Sigmoid colon (tissue), 7 donors: ENCODE data around the gene ACCS. TPM values are rescaled to one million over a fixed set of nuclear protein-coding genes. Genes with fewer than 3 reads are reported as not detected.

Experiments used
- DNase-seq: peaks from one replicate; pipeline ENCODE4 v3.0.0-alpha.2; 2019
- H3K27ac ChIP-seq, 4 donors: fragments of 200-600 bp; sonication (generic); one replicate each; pipeline ENCODE4 v1.5.1; 2016 to 2019; ENCODE audit warnings: mild to moderate bottlenecking in 1 of 4
- H3K27me3 ChIP-seq, 3 donors: fragments of 200-600 bp; sonication (generic); one replicate each; pipeline ENCODE4 v1.5.1; 2019; ENCODE audit warnings: mild to moderate bottlenecking in 1 of 3
- H3K36me3 ChIP-seq, 4 donors: fragments of 200-600 bp; sonication (generic); one replicate each; pipeline ENCODE4 v1.5.1; 2016 to 2019
- H3K4me1 ChIP-seq, 4 donors: fragments of 200-600 bp; sonication (generic); one replicate each; pipeline ENCODE4 v1.5.1; 2017 to 2019
- H3K4me3 ChIP-seq, 4 donors: fragments of 200-600 bp; sonication (generic); one replicate each; pipeline ENCODE4 v1.5.1; 2017 to 2019; ENCODE audit warnings: mild to moderate bottlenecking in 2 of 4, moderate library complexity in 1 of 4
- H3K9me3 ChIP-seq, 4 donors: fragments of 200-600 bp in 3 of 4; sonication (generic) in 3 of 4; one replicate each; pipeline versions ENCODE4 v1.5.1 to v1.6.1; 2013 to 2019
- CTCF ChIP-seq, 4 experiments: fragments of 450-650 bp in 3 of 4; fragments of 200-600 bp in 1 of 4; IDR thresholded peaks; one replicate each; pipeline ENCODE4 v1.5.1; 2016 to 2019; ENCODE audit warnings: antibody characterized with exemption in 4 of 4, mild to moderate bottlenecking in 3 of 4, moderate library complexity in 2 of 4
- EP300 ChIP-seq, 4 donors: sonication (generic); formaldehyde crosslinking; IDR thresholded peaks; one replicate each; pipeline ENCODE4 v1.6.1; 2017; ENCODE audit warnings: antibody characterized with exemption in 4 of 4
- POLR2A ChIP-seq, 2 donors: fragments of 450-650 bp; IDR thresholded peaks; one replicate each; pipeline ENCODE4 v1.6.1; 2016; ENCODE audit warnings: antibody characterized with exemption in 2 of 2, mild to moderate bottlenecking in 2 of 2, moderate library complexity in 2 of 2
- POLR2AphosphoS5 ChIP-seq, 4 donors: sonication (generic); formaldehyde crosslinking; IDR thresholded peaks; one replicate each; pipeline ENCODE4 v1.6.1; 2017; ENCODE audit warnings: antibody characterized with exemption in 4 of 4
- WGBS, 2 donors: extraction: QIAGEN DNeasy Blood & Tissue Kit; methylation state at CpG; one replicate each; pipeline ENCODE4 v1.1.7; 2013; 5-methylcytosine and 5-hydroxymethylcytosine counted together
- intact Hi-C: fragments of 100-400 bp; cut with DNase I; formaldehyde crosslinking; loops from one replicate; pipeline ENCODE4 v1.15.1; 2023
- polyA plus RNA-seq, 3 donors: library from polyadenylated mRNA; stranded (reverse); fragments of 200-250 nt; gene quantifications; one replicate each; pipeline ENCODE4 v1.2.3, GENCODE V29; 2013
- total RNA-seq, 4 donors: library from RNA; depleted of rRNA; stranded (reverse); fragments of >200 nt; gene quantifications; one replicate each; pipeline ENCODE4 v1.1.0, GENCODE V29; 2016
- donor health status: healthy with polysubstance abuse.
- donor health status: Bipolar disorder and iron deficiency.
- donor health status: healthy.

ACCS gene
- total and polyA plus RNA-seq, 7 donors: 1.8 to 52.6 (median 11.4) TPM

GRCh38 chr11:44066732-44067141 is 667 bp downstream of the ACCS start:
- DNase-seq: peak; percentile 66

GRCh38 chr11:44067266-44067665 is 1.2 kb downstream of the ACCS start:
- no peaks in the 10 kb centered on the region for H3K27me3 ChIP-seq
- peak overlapping the region in 3 of 4 donors; percentile 67 to 76 (median 73) for H3K4me3 ChIP-seq
- peaks cover 0 to 21% (median 15%) of the 10 kb centered on the region in 4 donors for H3K4me1 ChIP-seq
- intact Hi-C loops: no loop called here
- no peak for TF ChIP-seq EP300 (IDR thresholded peaks at IDR 0.05)
- TF ChIP-seq POLR2AphosphoS5 (IDR thresholded peaks at IDR 0.05): no peak
- no peak for TF ChIP-seq CTCF (IDR thresholded peaks at IDR 0.05)
- TF ChIP-seq POLR2A (IDR thresholded peaks at IDR 0.05): no peak
- DNase-seq: no peak
- 67 to 75% methylated on average over 5 of the region's 5 CpGs for WGBS, 2 donors
- peak overlapping the region in 3 of 4 donors; percentile 91 to 93 (median 92) for H3K27ac ChIP-seq
- peaks cover 0 to 16% (median 2%) of the 10 kb centered on the region in 4 donors for H3K36me3 ChIP-seq
- H3K9me3 ChIP-seq: no peaks in the 10 kb centered on the region

More at GRCh38 chr11:44066732-44067141, 667 bp downstream of the ACCS start:
- Histone ChIP-seq H3K36me3 (peaks cover 0 to 10% (median 2%) of the 10 kb centered on the region in 4 donors), H3K4me1 (peaks cover 0 to 21% (median 15%) of the 10 kb centered on the region in 4 donors), H3K27me3 (no peaks in the 10 kb centered on the region), H3K27ac (peak overlapping the region; percentile 91 to 95 (median 92)), H3K9me3 (no peaks in the 10 kb centered on the region), H3K4me3 (peak overlapping the region; percentile 67 to 76 (median 74))
- intact Hi-C loops: no loop called here
- WGBS, 2 donors: 1 to 30% methylated on average over 10 of the region's 10 CpGs
- TF ChIP-seq CTCF (IDR thresholded peaks at IDR 0.05): no peak
- no peak for TF ChIP-seq POLR2A (IDR thresholded peaks at IDR 0.05)
- no peak for TF ChIP-seq POLR2AphosphoS5 (IDR thresholded peaks at IDR 0.05)
- no peak for TF ChIP-seq EP300 (IDR thresholded peaks at IDR 0.05)

GRCh38 chr11:44068180-44068579 is 2.1 kb downstream of the ACCS start:
- peaks cover 0 to 25% (median 2%) of the 10 kb centered on the region in 4 donors for H3K36me3 ChIP-seq
- no peaks in the 10 kb centered on the region for H3K27me3 ChIP-seq
- no peak overlapping the region for H3K4me3 ChIP-seq
- DNase-seq: no peak
- no peaks in the 10 kb centered on the region for H3K9me3 ChIP-seq
- peaks cover 0 to 21% (median 15%) of the 10 kb centered on the region in 4 donors for H3K4me1 ChIP-seq
- WGBS, 2 donors: 95 to 99% methylated on average over 2 of the region's 2 CpGs
- intact Hi-C loops: no loop called here
- no peak overlapping the region for H3K27ac ChIP-seq
- no peak for TF ChIP-seq EP300 (IDR thresholded peaks at IDR 0.05)
- no peak for TF ChIP-seq CTCF (IDR thresholded peaks at IDR 0.05)
- no peak for TF ChIP-seq POLR2AphosphoS5 (IDR thresholded peaks at IDR 0.05)
- no peak for TF ChIP-seq POLR2A (IDR thresholded peaks at IDR 0.05)

- Histone ChIP-seq H3K9me3 (no peaks in the 10 kb centered on the region), H3K36me3 (peaks cover 0 to 51% (median 4%) of the 10 kb centered on the region in 4 donors), H3K4me3 (no peak overlapping the region), H3K27me3 (no peaks in the 10 kb centered on the region), H3K4me1 (peaks cover 0 to 16% (median 11%) of the 10 kb centered on the region in 4 donors), H3K27ac (no peak overlapping the region)
- DNase-seq: no peak
- WGBS, 2 donors: 86 to 90% methylated on average over 3 of the region's 3 CpGs
- TF ChIP-seq POLR2AphosphoS5 (IDR thresholded peaks at IDR 0.05): no peak
- TF ChIP-seq POLR2A (IDR thresholded peaks at IDR 0.05): no peak
- no peak for TF ChIP-seq EP300 (IDR thresholded peaks at IDR 0.05)
- TF ChIP-seq CTCF (IDR thresholded peaks at IDR 0.05): no peak
- intact Hi-C loops: no loop called here
Measured at GRCh38 chr11:44071157-44071556, 5.1 kb downstream of the ACCS start.
